Measurements from ENCODE around the gene DNAJB6. TPM values are rescaled to one million over a fixed set of nuclear protein-coding genes. Genes with fewer than 3 reads are reported as not detected.
A peak's percentile ranks its signal among the peaks of the same experiment; 100 is the strongest.

Gene DNAJB6
- polyA plus RNA-seq (2011; rRNA removed) (105 and 126 TPM in 2 replicates), polyA minus RNA-seq (2011; rRNA and poly(A)+ RNA removed) (31.2 and 36.2 TPM in 2 replicates)

DNA sequence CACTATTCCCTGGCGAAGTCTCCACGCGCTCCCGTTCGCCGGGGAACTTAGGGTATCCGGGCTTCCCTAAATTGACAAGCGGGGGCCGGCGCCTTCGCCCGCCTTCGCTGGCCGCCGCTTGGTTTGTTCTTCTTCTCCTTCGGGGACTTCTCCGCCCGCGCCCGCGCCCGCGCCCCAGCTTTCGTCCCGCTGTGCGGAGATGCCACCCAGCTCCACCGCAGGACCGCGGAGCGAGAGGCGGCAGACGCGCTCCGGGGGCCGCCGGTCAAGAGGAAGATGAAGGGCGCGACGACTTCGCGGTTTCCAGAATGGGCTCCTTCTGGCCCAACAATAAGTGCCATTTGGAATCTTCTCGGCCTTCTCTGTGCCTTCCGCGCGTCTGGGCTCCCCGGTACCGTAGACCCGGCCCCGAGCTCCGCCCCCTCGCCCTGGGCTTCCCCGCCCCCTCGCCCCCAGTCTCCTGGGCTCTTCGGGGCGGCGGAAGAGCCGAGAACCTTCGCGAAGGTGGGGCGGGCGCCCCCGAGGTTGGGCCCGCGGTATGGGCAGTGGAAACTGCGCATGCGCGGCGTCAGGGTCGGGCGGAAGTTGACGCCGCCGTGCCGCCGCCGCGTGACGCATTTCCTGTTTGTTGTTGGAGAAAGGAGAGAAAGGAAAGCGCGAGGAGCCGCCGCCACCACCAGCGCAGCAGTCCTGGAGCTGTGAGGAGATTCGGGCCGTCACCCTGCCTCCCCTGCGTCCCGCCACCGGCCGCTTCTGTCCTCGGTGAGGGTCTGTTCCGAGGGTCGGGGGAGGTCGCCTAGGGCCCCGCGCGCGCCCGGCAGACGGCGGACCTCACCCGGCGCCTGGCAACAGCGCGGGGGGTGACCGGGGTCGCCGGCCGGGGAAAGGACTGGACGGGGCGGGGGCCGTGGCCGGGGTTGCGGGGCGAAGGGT is at the start of gene DNAJB6:
TSS of gene DNAJB6 (plus strand) at position 622 of the 933 bp plus-strand sequence. CDS start 21,569 bp downstream, outside the sequence.
- ChIA-PET CTCF (interaction anchor here (0.8 kb wide), 1 partner anchor 64 kb away, joined by 3 read pairs; no protein-coding TSS in a partner anchor), POLR2A (interaction anchor here (0.5 to 0.7 kb wide), 4 partner anchors 28 to 444 kb away, joined by 3 to 5 read pairs (median 4); partner anchors contain the start of gene LMBR1)
- peak within 1 kb of the TSS; percentile 58 for H3K4me3 ChIP-seq (ENCODE audit: low read depth, low read length)
- peak; percentile 58 for DNase-seq (ENCODE audit: low read depth)
- no peaks in the 10 kb centered on the region for H3K36me3 ChIP-seq (ENCODE audit: control insufficient read depth, insufficient read depth, low read length)
- no peak for TF ChIP-seq CTCF (IDR thresholded peaks at IDR 0.05; ENCODE audit: insufficient read depth, low read depth, low read length)
- H3K27me3 ChIP-seq (ENCODE audit: control insufficient read depth, insufficient read depth, low read length) = no peaks in the 10 kb centered on the region; the same call in 1 of the 2 replicates

GRCh38 chr7:157291404-157292080 is 45.3 kb upstream of the DNAJB6 start:
- DNase-seq (ENCODE audit: low read depth) = no peak
- H3K36me3 ChIP-seq (ENCODE audit: control insufficient read depth, insufficient read depth, low read length) = no peaks in the 10 kb centered on the region
- ChIA-PET CTCF (no interaction called here), POLR2A (no interaction called here)
- H3K27me3 ChIP-seq (ENCODE audit: control insufficient read depth, insufficient read depth, low read length) = no peaks in the 10 kb centered on the region
- no peak for TF ChIP-seq CTCF (IDR thresholded peaks at IDR 0.05; ENCODE audit: insufficient read depth, low read depth, low read length)
- no peak overlapping the region for H3K4me3 ChIP-seq (ENCODE audit: low read depth, low read length)

- H3K36me3 ChIP-seq (ENCODE audit: control insufficient read depth, insufficient read depth, low read length) = no peaks in the 10 kb centered on the region
- no peak for DNase-seq (ENCODE audit: low read depth)
- ChIA-PET POLR2A (no interaction called here), CTCF (no interaction called here)
- TF ChIP-seq CTCF (IDR thresholded peaks at IDR 0.05; ENCODE audit: insufficient read depth, low read depth, low read length) = no peak
- no peaks in the 10 kb centered on the region for H3K27me3 ChIP-seq (ENCODE audit: control insufficient read depth, insufficient read depth, low read length)
- H3K4me3 ChIP-seq (ENCODE audit: low read depth, low read length) = no peak overlapping the region
Measured at GRCh38 chr7:157292258-157292657, 44.5 kb upstream of the DNAJB6 start.

DNA sequence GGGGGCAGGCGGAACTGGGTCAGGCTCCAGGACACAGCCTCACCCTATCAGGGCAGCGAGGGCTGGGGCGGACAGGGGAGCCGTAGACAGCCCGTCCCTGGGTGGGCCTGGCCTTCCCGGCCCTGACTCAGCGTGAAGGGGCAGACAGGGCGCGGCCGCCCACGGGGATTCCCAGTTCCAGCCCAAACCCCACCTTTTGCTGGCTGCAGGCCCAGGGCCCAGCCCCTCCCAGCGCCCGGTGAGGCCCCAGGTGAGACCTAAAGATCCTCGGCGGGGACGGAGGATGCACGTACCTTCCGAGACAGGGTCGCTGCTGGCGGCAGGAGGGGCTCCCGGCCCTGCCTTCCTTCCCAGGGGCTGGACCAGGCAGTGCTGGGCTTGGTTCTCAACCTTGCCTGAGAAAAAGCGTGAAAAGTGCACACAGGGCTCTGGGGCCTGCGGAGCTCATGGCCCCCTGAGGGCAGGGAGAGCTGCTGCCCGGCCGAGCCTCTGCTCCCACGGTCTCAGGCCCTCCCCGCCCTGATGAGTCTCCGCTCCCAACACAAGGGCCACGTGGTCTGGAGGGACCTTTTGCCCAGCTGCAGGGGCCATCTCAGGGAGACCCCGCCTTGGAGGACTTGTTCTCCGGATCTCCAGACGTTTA is 43.9 kb upstream of the DNAJB6 start:
- Histone ChIP-seq H3K4me3 (ENCODE audit: low read depth, low read length) (no peak overlapping the region), H3K36me3 (ENCODE audit: control insufficient read depth, insufficient read depth, low read length) (no peaks in the 10 kb centered on the region), H3K27me3 (ENCODE audit: control insufficient read depth, insufficient read depth, low read length) (no peaks in the 10 kb centered on the region)
- TF ChIP-seq CTCF (IDR thresholded peaks at IDR 0.05; ENCODE audit: insufficient read depth, low read depth, low read length) = no peak
- no peak for DNase-seq (ENCODE audit: low read depth)
- CTCF ChIA-PET = interaction anchor here (1.6 kb wide), 1 partner anchor 20 kb away, joined by 6 read pairs; no protein-coding TSS in a partner anchor
- POLR2A ChIA-PET = no interaction called here

Data from BJ (cell line).